Naive thymus-derived CD8-positive, alpha-beta T cell (primary cell): Measurements from ENCODE around the gene ATG7. TPM values are rescaled to one million over a fixed set of nuclear protein-coding genes. Genes with fewer than 3 reads are reported as not detected.
A peak's percentile ranks its signal among the peaks of the same experiment; 100 is the strongest.
"Not testable (repeated sequence)": the region's sequence is repeated elsewhere in the genome, so short reads cannot be mapped to it uniquely, and the experiment has no call there.

ENCODE experiments used
- ATAC-seq, 2 donors: fragments of 150-1000 bp; cut with Tn5 transposase in 1 of 2; sonication (Bioruptor Pico), chemical (Tn5 transposase) in 1 of 2; 1 replicate in 1 of 2; 2 replicates in 1 of 2; pipeline ENCODE4 v1.10.0; 2021; ENCODE audit warnings: mild to moderate bottlenecking in 2 of 2, moderate library complexity in 2 of 2
- POLR2A ChIA-PET: fragments of 350-600 bp; sonication (Branson Sonifier 250); formaldehyde crosslinking; loops from one replicate; lab custom pipeline; 2021; ENCODE audit warnings: antibody characterized with exemption; lab: Charles Lee
- DNase-seq, 10 donors: peaks; one replicate each; pipeline versions ENCODE4 v3.0.0 to v3.0.0-alpha.2; 2020 to 2022
- H3K27ac Mint-ChIP-seq, 10 donors: one replicate each; pipeline ENCODE4 v1.8.0; 2020 to 2022; ENCODE audit warnings: mild to moderate bottlenecking in 10 of 10, mixed read lengths in 10 of 10, moderate library complexity in 4 of 10, inconsistent platforms in 1 of 10
- H3K27me3 Mint-ChIP-seq, 5 donors: one replicate each; pipeline ENCODE4 v1.8.0; 2021 to 2022; ENCODE audit warnings: mixed read lengths in 5 of 5
- H3K36me3 Mint-ChIP-seq, 3 donors: one replicate each; pipeline ENCODE4 v1.8.0; 2020 to 2022; ENCODE audit warnings: mixed read lengths in 3 of 3, mild to moderate bottlenecking in 2 of 3, inconsistent platforms in 1 of 3
- H3K4me1 Mint-ChIP-seq, 4 donors: one replicate each; pipeline ENCODE4 v1.8.0; 2021 to 2022; ENCODE audit warnings: mixed read lengths in 4 of 4
- H3K4me3 Mint-ChIP-seq, 10 donors: one replicate each; pipeline ENCODE4 v1.8.0; 2020 to 2022; ENCODE audit warnings: mild to moderate bottlenecking in 10 of 10, mixed read lengths in 10 of 10, moderate library complexity in 6 of 10, inconsistent platforms in 1 of 10
- H3K9me3 Mint-ChIP-seq, 9 donors: one replicate each; pipeline ENCODE4 v1.8.0; 2020 to 2022; ENCODE audit warnings: mixed read lengths in 9 of 9, mild to moderate bottlenecking in 3 of 9, inconsistent platforms in 1 of 9, moderate library complexity in 1 of 9
- polyA plus RNA-seq, 3 donors: library from polyadenylated mRNA; unstranded; fragments of 300-500 nt; fragmentation: Illumina TruSeq; gene quantifications; one replicate each; pipeline ENCODE4 v1.2.3, GENCODE V29; 2021
- total RNA-seq, 8 experiments: library from RNA in 2 of 8; stranded (reverse) in 2 of 8; gene quantifications; one replicate each; pipeline ENCODE4 v1.2.3 and lab custom pipeline; 2021 to 2026

Gene ATG7
- total and polyA plus RNA-seq, 5 experiments from 2014 or later, result 6.0 to 28.7 (median 15.3) TPM

- H3K27me3 Mint-ChIP-seq, result no peaks in the 10 kb centered on the region
- H3K27ac Mint-ChIP-seq, result no peak overlapping the region
- H3K4me3 Mint-ChIP-seq, result no peak overlapping the region
- DNase-seq (no peak), ATAC-seq (no peak)
- POLR2A ChIA-PET, result no interaction called here
- H3K4me1 Mint-ChIP-seq, result no peaks in the 10 kb centered on the region
- H3K36me3 Mint-ChIP-seq, result peaks cover 0 to 29% (median 16%) of the 10 kb centered on the region in 3 donors
- no peaks in the 10 kb centered on the region for H3K9me3 Mint-ChIP-seq
Measured at GRCh38 chr3:11467875-11468274, 195.7 kb downstream of the ATG7 start.

GRCh38 chr3:11470031-11470853 lies 198.0 kb downstream of the ATG7 start:
- POLR2A ChIA-PET, result no interaction called here
- no peak for ATAC-seq
- Mint-ChIP-seq H3K4me1 (no peaks in the 10 kb centered on the region), H3K27ac (no peak overlapping the region), H3K36me3 (peaks cover 0 to 29% (median 14%) of the 10 kb centered on the region in 3 donors), H3K27me3 (no peaks in the 10 kb centered on the region), H3K4me3 (no peak overlapping the region), H3K9me3 (no peaks in the 10 kb centered on the region)
- no peak for DNase-seq

GRCh38 chr3:11475324-11475723 lies 203.1 kb downstream of the ATG7 start:
- DNase-seq, result no peak
- ATAC-seq, result no peak
- POLR2A ChIA-PET, result interaction anchor here (0.6 kb wide), 1 partner anchor 1009 kb away, joined by 3 read pairs; the partner anchor contains the start of gene TSEN2
- Mint-ChIP-seq H3K9me3 (no peaks in the 10 kb centered on the region), H3K4me3 (no peak overlapping the region), H3K36me3 (peaks cover 0 to 4% (median 0%) of the 10 kb centered on the region in 3 donors), H3K27me3 (no peaks in the 10 kb centered on the region), H3K4me1 (no peaks in the 10 kb centered on the region), H3K27ac (no peak overlapping the region)

- POLR2A ChIA-PET, result interaction anchor here (0.6 kb wide), 1 partner anchor 163 kb away, joined by 3 read pairs; no protein-coding TSS in a partner anchor
Measured at GRCh38 chr3:11476735-11477144, 204.5 kb downstream of the ATG7 start.

GRCh38 chr3:11477407-11477911 lies 205.3 kb downstream of the ATG7 start:
- ATAC-seq, result no peak
- Mint-ChIP-seq H3K4me3 (no peak overlapping the region), H3K36me3 (peaks cover 0 to 4% (median 0%) of the 10 kb centered on the region in 3 donors), H3K27ac (peak overlapping the region in 1 of 10 donors; percentile 7), H3K27me3 (no peaks in the 10 kb centered on the region), H3K9me3 (no peaks in the 10 kb centered on the region), H3K4me1 (no peaks in the 10 kb centered on the region)
- POLR2A ChIA-PET, result no interaction called here
- DNase-seq, result no peak

More at GRCh38 chr3:11476735-11477144, 204.5 kb downstream of the ATG7 start:
- DNase-seq (no peak), ATAC-seq (no peak)
- Mint-ChIP-seq H3K9me3 (no peaks in the 10 kb centered on the region), H3K36me3 (peaks cover 0 to 4% (median 0%) of the 10 kb centered on the region in 3 donors), H3K4me1 (no peaks in the 10 kb centered on the region), H3K4me3 (no peak overlapping the region), H3K27ac (no peak overlapping the region), H3K27me3 (no peaks in the 10 kb centered on the region)

- DNase-seq (no peak), ATAC-seq (no peak)
- Mint-ChIP-seq H3K27ac (no peak overlapping the region), H3K27me3 (no peaks in the 10 kb centered on the region), H3K36me3 (peaks cover 0 to 4% (median 0%) of the 10 kb centered on the region in 3 donors), H3K4me1 (no peaks in the 10 kb centered on the region), H3K4me3 (no peak overlapping the region), H3K9me3 (no peaks in the 10 kb centered on the region)
- POLR2A ChIA-PET, result no interaction called here
Measured at GRCh38 chr3:11478167-11478566, 206.0 kb downstream of the ATG7 start.

GRCh38 chr3:11479221-11479620 lies 207.0 kb downstream of the ATG7 start:
- H3K4me3 Mint-ChIP-seq, result no peak overlapping the region
- H3K4me1 Mint-ChIP-seq, result no peaks in the 10 kb centered on the region
- H3K27me3 Mint-ChIP-seq, result no peaks in the 10 kb centered on the region
- DNase-seq (no peak), ATAC-seq (no peak)
- peaks cover 0 to 7% (median 4%) of the 10 kb centered on the region in 3 donors for H3K36me3 Mint-ChIP-seq
- peaks cover 0 to 2% (median 0%) of the 10 kb centered on the region in 9 donors for H3K9me3 Mint-ChIP-seq
- POLR2A ChIA-PET, result no interaction called here
- H3K27ac Mint-ChIP-seq, result no peak overlapping the region

- DNase-seq (no peak), ATAC-seq (no peak)
- H3K4me3 Mint-ChIP-seq, result no peak overlapping the region
- H3K36me3 Mint-ChIP-seq, result peaks cover 0 to 7% (median 4%) of the 10 kb centered on the region in 3 donors
- POLR2A ChIA-PET, result no interaction called here
- H3K27ac Mint-ChIP-seq, result no peak overlapping the region
- no peaks in the 10 kb centered on the region for H3K4me1 Mint-ChIP-seq
- no peaks in the 10 kb centered on the region for H3K27me3 Mint-ChIP-seq
- H3K9me3 Mint-ChIP-seq, result peaks cover 0 to 8% (median 0%) of the 10 kb centered on the region in 9 donors
Measured at GRCh38 chr3:11480663-11481298, 208.6 kb downstream of the ATG7 start.

GRCh38 chr3:11481556-11481955 lies 209.4 kb downstream of the ATG7 start:
- H3K27ac Mint-ChIP-seq, result no peak overlapping the region
- H3K4me3 Mint-ChIP-seq, result no peak overlapping the region
- ATAC-seq, result no peak
- POLR2A ChIA-PET, result no interaction called here
- no peaks in the 10 kb centered on the region for H3K4me1 Mint-ChIP-seq
- no peaks in the 10 kb centered on the region for H3K27me3 Mint-ChIP-seq
- peaks cover 0 to 7% (median 4%) of the 10 kb centered on the region in 3 donors for H3K36me3 Mint-ChIP-seq
- peaks cover 0 to 8% (median 0%) of the 10 kb centered on the region in 9 donors for H3K9me3 Mint-ChIP-seq
- no peak for DNase-seq

- no peaks in the 10 kb centered on the region for H3K4me1 Mint-ChIP-seq
- H3K4me3 Mint-ChIP-seq, result no peak overlapping the region
- no peak for ATAC-seq
- POLR2A ChIA-PET, result no interaction called here
- H3K27me3 Mint-ChIP-seq, result no peaks in the 10 kb centered on the region
- H3K27ac Mint-ChIP-seq, result no peak overlapping the region
- no peak for DNase-seq
- peaks cover 0 to 8% (median 0%) of the 10 kb centered on the region in 9 donors for H3K9me3 Mint-ChIP-seq
- H3K36me3 Mint-ChIP-seq, result peaks cover 0 to 5% (median 4%) of the 10 kb centered on the region in 3 donors
Measured at GRCh38 chr3:11482021-11482420, 209.8 kb downstream of the ATG7 start.

- ATAC-seq, H3K27ac Mint-ChIP-seq, H3K4me1 Mint-ChIP-seq, H3K4me3 Mint-ChIP-seq, DNase-seq, H3K27me3 Mint-ChIP-seq, POLR2A ChIA-PET: not testable (repeated sequence)
- H3K9me3 Mint-ChIP-seq, result peaks cover 0 to 19% (median 0%) of the 10 kb centered on the region in 9 donors
- H3K36me3 Mint-ChIP-seq, result peaks cover 0 to 14% (median 8%) of the 10 kb centered on the region in 3 donors
Measured at GRCh38 chr3:11488356-11488755, 216.2 kb downstream of the ATG7 start.

- H3K9me3 Mint-ChIP-seq, result peaks cover 0 to 9% (median 0%) of the 10 kb centered on the region in 9 donors
Measured at GRCh38 chr3:11494131-11494916, 222.1 kb downstream of the ATG7 start.

More at GRCh38 chr3:11494131-11494916, 222.1 kb downstream of the ATG7 start:
- H3K4me3 Mint-ChIP-seq, result no peak overlapping the region
- peaks cover 0 to 25% (median 7%) of the 10 kb centered on the region in 3 donors for H3K36me3 Mint-ChIP-seq
- H3K27ac Mint-ChIP-seq, result no peak overlapping the region
- peaks cover 0 to 11% (median 0%) of the 10 kb centered on the region in 4 donors for H3K4me1 Mint-ChIP-seq
- H3K27me3 Mint-ChIP-seq, result no peaks in the 10 kb centered on the region
- ATAC-seq (no peak), DNase-seq (no peak)
- POLR2A ChIA-PET, result no interaction called here
